GM19452 (cell line): ENCODE data around the gene CTSK.
A peak's percentile ranks its signal among the peaks of the same experiment; 100 is the strongest.
"Not testable (repeated sequence)": the region's sequence is repeated elsewhere in the genome, so short reads cannot be mapped to it uniquely, and the experiment has no call there.

ENCODE experiments used
- ATAC-seq: cut with Tn5 transposase; IDR thresholded peaks from one replicate; pipeline ENCODE4 v1.9.1; 2021; ENCODE audit not compliant: unreplicated experiment

CTSK gene

GRCh38 chr1:150807249-150808023, 624 bp downstream of the CTSK start:
- ATAC-seq = no peak

- ATAC-seq = no peak
Measured at GRCh38 chr1:150805899-150806298, 2.2 kb downstream of the CTSK start.

- ATAC-seq = no peak
Measured at GRCh38 chr1:150804671-150805070, 3.4 kb downstream of the CTSK start.

- ATAC-seq = no peak
Measured at GRCh38 chr1:150799089-150799488, 9.0 kb downstream of the CTSK start.

- ATAC-seq = no peak
Measured at GRCh38 chr1:150798525-150798924, 9.5 kb downstream of the CTSK start.

GRCh38 chr1:150796374-150796773, 11.7 kb downstream of the CTSK start:
- no peak for ATAC-seq

- ATAC-seq = not testable (repeated sequence)
Measured at GRCh38 chr1:150793778-150794177, 14.3 kb downstream of the CTSK start.

- no peak for ATAC-seq
Measured at GRCh38 chr1:150793221-150793620, 14.8 kb downstream of the CTSK start.

- ATAC-seq = no peak
Measured at GRCh38 chr1:150791585-150791984, 16.5 kb downstream of the CTSK start.

- no peak for ATAC-seq
Measured at GRCh38 chr1:150789396-150789795, 18.7 kb downstream of the CTSK start.

- no peak for ATAC-seq
Measured at GRCh38 chr1:150788946-150789345, 19.1 kb downstream of the CTSK start.

- ATAC-seq = no peak
Measured at GRCh38 chr1:150787455-150787854, 20.6 kb downstream of the CTSK start.

GRCh38 chr1:150780510-150780909, 27.6 kb downstream of the CTSK start:
- no peak for ATAC-seq

GRCh38 chr1:150778409-150778808, 29.7 kb downstream of the CTSK start:
- no peak for ATAC-seq

GRCh38 chr1:150777544-150777943, 30.5 kb downstream of the CTSK start:
- no peak for ATAC-seq

- not testable (repeated sequence) for ATAC-seq
Measured at GRCh38 chr1:150775931-150776505, 32.0 kb downstream of the CTSK start.

GRCh38 chr1:150775276-150775675, 32.8 kb downstream of the CTSK start:
- no peak for ATAC-seq

GRCh38 chr1:150772326-150772725, 35.7 kb downstream of the CTSK start:
- no peak for ATAC-seq

GRCh38 chr1:150767704-150768103, 40.4 kb downstream of the CTSK start:
- ATAC-seq = not testable (repeated sequence)

GRCh38 chr1:150765977-150766301, 42.1 kb downstream of the CTSK start:
- peak; percentile 21 for ATAC-seq

GRCh38 chr1:150765296-150765976, 42.6 kb downstream of the CTSK start, which contains the start of gene CTSS:
Gene CTSS (minus strand): TSS chr1:150765778. CDS start chr1:150764763, 1,015 bp downstream.
- ATAC-seq = peak; percentile 81

GRCh38 chr1:150764617-150765101, 43.4 kb downstream of the CTSK start:
- no peak for ATAC-seq
